Stimulated activated CD8-positive, alpha-beta memory T cell treated with anti-CD3 and anti-CD28 coated beads, Interleukin-4, amount 100 ng/mL, for 48 hours (primary cell): Measurements from ENCODE around the gene ITGA3.
"Not testable (repeated sequence)": the region's sequence is repeated elsewhere in the genome, so short reads cannot be mapped to it uniquely, and the experiment has no call there.

ENCODE experiments used
- DNase-seq: peaks from one replicate; pipeline ENCODE4 v3.0.0-alpha.2; 2020

ITGA3 gene

GRCh38 chr17:50052822-50053653 lies 2.9 kb upstream of the ITGA3 start:
- no peak for DNase-seq

DNA sequence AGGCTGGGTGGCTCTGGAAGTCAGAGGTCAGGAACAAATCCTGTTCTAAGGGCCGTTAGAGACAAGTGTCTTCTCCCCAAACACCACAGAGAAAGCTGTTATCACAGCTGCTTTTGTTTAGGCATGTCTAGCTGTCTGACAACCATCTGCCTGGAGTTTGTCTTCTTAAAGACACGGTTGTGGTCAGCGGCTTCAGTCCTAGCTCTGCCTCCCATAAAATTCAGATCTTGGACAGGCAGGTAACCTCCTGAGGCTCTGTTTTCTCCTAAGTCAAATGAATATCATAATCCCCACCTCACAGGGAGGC lies 2.3 kb upstream of the ITGA3 start:
- DNase-seq: no peak

- peak; percentile 34 for DNase-seq
Observed at GRCh38 chr17:50055055-50055425, 870 bp upstream of the ITGA3 start.

GRCh38 chr17:50056217-50056960 lies 479 bp downstream of the ITGA3 start:
- peak; percentile 81 for DNase-seq

DNA sequence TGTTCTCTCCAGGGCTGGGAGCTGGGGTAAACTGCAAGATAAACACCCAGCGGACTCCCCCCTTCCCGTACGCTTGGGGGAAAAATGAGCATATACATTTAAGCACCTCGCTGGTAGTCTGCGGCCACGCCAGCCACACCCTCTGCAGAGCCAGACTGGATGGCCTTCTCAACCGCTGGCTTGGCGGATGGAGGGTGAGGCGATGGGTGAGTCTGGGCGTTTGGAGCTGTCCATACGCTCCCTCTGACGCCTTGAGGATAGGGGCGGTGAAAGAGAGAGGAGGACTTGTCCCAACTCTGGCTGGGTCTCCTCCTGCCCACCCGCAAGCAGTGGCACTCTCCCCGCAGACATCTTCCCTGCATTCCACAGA lies 1.0 kb downstream of the ITGA3 start:
- DNase-seq: no peak

GRCh38 chr17:50057521-50057991 lies 1.6 kb downstream of the ITGA3 start:
- DNase-seq: no peak

DNA sequence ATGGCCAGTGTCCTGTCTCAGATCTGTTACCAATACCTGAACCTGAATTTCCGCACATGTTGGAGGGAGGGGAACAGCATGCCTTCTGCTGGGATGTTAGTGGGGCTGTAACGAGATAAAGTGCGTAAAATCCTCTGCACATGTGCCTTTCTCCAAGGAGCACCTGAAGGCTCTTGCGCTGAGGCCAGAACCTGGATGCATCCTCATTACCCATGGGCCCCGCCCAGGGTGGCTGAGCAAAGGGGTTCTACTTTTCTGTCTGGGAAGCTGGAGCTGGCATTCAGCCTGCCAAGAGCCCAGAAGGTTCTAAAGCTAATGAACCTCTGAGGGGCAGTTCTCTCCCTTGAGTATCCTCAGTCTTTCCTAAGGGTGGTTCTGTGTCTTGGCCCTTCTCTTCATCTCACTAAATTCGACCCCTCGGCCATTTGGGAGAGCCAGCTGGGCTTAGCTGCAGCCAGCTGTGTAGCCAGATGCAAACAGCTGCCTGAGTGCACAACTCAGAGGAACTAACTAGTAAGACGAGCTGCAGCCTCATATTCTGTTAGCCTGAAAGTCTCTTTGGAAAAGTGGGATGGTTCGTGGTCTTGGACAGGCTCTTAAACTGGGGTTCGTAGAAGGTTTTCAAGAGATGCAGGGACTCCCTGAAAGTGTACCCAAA lies 2.5 kb downstream of the ITGA3 start:
- DNase-seq: no peak

- DNase-seq: no peak
Observed at GRCh38 chr17:50059256-50059655, 3.3 kb downstream of the ITGA3 start.

DNA sequence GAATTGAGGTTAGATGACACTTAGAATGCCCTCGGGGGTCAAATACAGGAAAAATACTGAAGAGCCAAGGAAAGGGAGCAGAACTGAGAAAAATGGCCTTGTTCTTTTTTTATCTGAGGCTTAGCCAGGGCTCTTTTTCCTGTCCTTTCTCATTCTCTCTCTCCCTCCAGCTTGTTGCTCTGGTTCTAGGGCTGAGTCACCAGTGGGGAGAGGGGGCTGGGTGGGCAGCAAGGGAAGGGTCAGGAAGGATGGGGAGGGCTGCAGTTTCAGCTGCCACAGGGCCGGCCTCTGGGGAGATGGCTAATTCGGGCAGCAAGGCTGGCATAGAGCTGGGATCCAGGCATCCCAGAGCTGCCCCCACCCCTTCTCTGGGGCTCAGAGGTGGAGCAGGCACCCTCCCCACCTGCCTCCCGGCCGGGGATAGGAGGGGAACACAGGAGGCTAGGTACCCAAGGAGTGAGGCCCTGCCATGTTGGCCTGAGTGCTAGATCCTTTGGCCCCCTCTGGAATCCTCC lies 3.9 kb downstream of the ITGA3 start:
- no peak for DNase-seq

DNA sequence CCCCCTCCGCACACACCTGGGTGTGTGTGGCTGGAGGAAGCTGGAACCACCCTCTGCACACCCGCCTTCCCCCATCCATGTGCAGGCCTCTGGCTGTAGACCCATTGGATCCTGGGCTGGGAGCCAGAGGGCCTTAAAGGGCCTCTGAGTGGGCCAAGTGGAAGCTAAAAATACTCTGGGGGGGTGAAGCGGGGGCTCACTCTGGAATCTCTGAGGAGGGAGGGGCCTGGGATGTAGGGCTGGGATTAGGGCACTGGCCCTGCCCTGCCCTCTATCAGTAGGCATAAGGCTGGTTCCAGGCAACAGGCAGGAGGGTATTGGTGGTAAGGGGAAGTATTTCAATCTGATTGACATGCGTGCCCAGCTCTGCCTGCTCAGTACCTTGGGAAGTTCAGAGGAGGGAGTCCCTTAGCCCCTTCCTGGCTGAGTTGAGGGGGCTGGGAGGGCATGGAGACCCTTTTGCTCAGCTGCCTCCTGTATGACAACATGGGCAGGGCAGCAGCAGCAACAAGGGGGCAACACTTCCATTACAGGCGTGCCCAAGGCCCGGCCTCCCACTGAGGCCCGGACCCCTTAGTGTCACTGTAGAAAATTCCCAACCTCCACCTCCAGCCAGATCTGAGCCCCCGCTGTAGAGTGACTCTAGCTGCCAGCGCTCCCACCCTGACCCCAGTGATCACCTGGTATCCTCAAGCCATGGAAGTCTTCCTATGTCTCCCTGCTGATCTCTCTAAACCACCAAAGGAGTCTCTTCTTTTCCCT lies 5.2 kb downstream of the ITGA3 start:
- DNase-seq: no peak

DNA sequence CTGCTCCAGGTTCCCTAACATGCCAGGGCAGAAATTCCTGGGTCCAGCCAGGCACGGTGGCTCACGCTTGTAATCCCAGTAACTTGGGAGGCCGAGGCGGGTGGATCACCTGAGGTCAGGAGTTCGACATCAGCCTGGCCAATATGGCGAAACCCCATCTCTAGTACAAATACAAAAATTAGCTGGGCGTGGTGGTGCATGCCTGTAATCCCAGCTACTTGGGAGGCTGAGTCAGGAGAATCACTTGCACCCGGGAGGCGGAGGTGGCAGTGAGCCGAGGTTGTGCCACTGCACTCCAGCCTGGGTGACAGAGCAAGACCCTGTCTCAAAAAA lies 5.8 kb downstream of the ITGA3 start:
- not testable (repeated sequence) for DNase-seq

DNA sequence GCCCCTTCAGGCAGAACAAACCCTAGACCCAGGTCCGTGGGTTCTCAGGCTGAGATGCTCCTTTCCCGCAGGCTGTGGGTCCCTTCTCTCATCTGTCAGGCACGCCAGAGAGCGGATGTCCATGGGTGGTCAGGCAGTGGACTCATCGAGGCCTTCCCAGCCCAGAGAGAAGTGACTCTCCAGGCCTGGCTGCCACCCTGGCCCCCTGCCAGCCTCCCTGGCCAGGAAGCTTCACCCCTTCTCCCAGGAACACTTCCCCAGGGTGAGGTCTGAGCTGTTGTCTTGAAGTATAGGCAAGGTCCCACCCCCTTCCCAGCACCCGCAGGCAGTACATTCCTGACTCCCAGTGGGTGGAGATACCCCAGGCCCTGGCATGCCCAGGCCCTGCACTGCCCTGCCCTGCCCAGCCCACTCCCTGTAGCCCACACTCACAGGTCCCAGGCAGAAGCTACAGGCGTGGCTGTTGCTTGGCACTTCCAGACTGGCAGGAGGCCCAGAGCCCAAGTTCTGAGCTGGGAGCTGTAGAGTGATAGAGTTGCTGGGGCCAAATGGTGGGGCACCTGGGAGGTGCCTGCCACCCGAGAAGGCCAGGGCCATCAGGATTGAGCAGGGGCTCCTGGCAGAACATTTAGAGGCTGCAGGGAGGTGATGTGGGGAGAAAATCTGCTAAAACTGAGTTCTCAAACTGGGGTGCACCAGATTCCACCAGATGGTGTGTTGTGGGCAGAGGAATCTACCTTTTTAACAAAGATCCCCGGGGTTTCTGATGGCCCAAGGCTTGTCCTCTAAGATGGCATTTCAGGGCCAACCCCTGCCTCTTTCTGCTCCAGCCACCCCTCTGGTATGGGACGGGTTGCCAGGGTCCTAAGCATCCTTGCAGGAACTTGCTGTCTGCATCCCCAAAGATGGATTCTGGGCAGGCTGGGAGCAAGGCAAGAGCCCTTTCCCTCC lies 6.7 kb downstream of the ITGA3 start:
- no peak for DNase-seq

DNA sequence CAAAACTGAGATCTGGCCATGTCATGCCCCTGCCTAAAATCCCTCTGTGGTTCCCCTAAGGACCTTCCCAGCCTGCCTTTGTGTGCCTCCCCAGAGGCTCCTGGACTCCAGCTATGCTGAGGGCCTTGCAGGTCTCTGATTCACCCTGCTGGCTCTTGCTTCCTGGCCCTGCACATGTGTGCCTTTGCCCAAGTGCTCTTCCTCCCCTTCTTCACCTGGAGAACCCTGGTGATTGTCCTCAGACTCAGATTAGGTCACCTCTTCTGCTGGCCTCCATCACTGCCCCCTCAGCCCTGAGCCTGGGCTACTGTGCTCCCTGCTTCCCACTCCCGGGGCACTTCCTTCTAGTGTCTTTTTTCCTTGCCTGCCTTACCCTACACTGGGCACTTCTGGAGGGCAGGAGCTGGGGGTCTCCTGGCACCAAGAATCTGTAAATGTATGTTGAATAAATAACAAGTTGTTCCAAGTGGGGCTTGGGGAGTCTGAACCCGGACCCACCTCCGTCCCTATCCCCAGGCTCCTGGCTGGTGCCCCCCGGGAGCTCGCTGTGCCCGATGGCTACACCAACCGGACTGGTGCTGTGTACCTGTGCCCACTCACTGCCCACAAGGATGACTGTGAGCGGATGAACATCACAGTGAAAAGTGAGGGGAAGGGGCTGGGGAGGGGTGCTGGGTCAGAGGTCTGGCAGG lies 7.8 kb downstream of the ITGA3 start:
- DNase-seq: no peak

- no peak for DNase-seq
Observed at GRCh38 chr17:50064253-50065001, 8.5 kb downstream of the ITGA3 start.

- no peak for DNase-seq
Observed at GRCh38 chr17:50065056-50065455, 9.1 kb downstream of the ITGA3 start.

- DNase-seq: no peak
Observed at GRCh38 chr17:50066995-50067394, 11.1 kb downstream of the ITGA3 start.

GRCh38 chr17:50067996-50068395 lies 12.1 kb downstream of the ITGA3 start:
- DNase-seq: no peak

- DNase-seq: no peak
Observed at GRCh38 chr17:50070908-50071680, 15.2 kb downstream of the ITGA3 start.

DNA sequence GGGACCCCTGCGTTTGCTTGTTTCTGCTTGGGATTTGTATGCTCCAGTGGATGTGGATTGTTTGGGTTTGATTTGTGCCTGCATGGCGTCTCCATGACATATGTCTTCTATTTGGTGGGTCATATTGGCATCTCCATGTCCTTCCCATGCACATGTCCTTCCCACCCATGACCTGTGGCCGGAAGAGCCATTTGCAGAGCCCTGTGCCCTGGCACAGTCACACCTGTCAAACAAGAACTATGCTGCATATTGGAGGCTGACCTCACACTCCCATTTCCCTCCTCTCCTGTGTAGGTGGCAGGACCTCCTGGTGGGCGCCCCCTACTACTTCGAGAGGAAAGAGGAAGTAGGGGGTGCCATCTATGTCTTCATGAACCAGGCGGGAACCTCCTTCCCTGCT lies 15.8 kb downstream of the ITGA3 start:
- DNase-seq: no peak

- no peak for DNase-seq
Observed at GRCh38 chr17:50072130-50072529, 16.2 kb downstream of the ITGA3 start.
